Left forelimb (tissue), 1 donor: ENCODE results near the gene NID1.
"Not testable (repeated sequence)": the region's sequence is repeated elsewhere in the genome, so short reads cannot be mapped to it uniquely, and the experiment has no call there.

ENCODE experiments used
- DNase-seq: peaks from one replicate; pipeline ENCODE4 v3.0.0-alpha.2; 2018; ENCODE audit warnings: low spot score

NID1 gene

DNA sequence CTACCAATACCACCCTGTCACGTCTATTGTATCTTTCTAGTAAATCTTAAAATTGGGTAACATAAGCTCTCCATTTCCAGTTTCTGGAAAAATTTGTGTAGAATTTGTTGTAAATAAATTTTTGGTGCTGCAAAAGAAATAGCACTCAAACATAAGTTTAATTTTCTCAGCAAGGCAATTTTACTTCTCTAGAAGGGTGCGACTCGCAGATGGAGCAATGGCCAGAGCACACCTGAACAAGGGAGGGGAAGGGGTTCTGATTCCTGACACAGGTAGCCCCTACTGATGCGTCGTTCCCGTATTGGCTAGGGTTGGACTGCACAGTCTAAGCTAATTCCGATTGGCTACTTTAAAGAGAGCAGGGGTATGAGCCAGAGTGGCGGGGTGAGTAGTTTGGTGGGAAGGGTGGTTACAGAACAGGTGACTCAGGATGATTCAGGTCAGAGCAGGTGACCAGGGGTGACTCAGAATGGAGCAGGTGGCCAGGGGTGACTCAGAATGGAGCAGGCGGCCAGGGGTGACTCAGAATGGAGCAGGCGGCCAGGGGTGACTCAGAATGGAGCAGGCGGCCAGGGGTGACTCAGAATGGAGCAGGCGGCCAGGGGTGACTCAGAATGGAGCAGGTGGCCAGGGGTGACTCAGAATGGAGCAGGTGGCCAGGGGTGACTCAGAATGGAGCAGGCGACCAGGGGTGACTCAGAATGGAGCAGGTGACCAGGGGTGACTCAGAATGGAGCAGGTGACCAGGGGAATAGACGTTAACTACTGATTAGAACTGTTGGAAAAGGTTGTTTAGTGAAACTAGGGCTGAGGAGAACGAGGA is 32.0 kb upstream of the NID1 start:
- peak; percentile 100 for DNase-seq

GRCh38 chr1:236095705-236096520 is 31.0 kb upstream of the NID1 start:
- DNase-seq: no peak

- no peak for DNase-seq
These were observed 28.0 kb upstream of the NID1 start for GRCh38 chr1:236092899-236093298.

DNA sequence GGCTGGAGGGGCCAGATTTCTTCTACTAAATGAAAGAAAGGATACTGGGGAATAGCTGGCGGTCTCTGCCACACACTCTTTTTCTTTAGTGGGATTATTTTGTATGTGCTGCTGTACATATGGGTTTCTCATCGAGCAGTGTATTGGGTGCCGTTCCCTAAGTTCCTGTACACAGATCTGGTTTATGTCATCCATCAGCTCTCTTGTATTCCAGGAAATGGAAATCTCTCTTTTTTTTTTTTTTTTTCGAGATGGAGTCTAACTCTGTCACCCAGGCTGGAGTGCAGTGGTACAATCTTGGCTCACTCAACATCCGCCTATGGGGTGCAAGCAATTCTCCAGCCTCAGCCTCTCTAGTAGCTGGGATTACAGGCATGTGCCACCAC is 27.0 kb upstream of the NID1 start:
- no peak for DNase-seq

GRCh38 chr1:236090741-236091147 is 25.9 kb upstream of the NID1 start:
- no peak for DNase-seq

DNA sequence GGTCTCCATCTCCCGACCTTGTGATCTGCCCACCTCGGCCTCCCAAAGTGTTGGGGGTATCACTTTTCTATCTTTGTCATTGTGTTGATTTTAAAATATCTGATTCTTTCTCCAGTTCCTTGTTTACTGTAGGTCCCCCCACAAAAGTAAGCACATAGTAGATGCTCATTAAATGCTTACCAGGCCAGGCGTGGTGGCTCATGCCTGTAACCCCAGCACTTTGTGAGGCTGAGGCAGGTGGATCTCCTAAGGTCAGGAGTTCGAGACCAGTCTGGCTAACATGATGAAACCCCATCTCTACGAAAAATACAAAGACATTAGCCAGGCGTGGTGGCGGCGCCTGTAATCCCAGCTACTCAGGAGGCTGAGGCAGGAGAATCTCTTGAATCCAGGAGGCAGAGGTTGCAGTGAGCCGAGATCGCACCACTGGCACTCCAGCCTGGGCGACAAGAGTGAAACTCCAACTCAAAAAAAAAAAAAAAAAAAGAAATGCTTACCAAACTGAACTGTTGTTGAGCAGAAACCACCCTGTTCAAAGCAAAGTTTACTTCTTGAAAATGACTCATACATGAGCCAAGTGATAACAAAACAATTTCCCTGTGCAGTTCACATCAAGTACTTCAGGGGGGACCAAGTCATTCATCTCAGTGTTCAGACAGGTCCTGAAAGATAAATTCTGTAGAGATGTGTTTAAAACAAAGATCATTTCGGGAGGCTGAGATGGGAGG is 24.3 kb upstream of the NID1 start:
- DNase-seq: no peak

- no peak for DNase-seq
These were observed 21.6 kb upstream of the NID1 start for GRCh38 chr1:236086537-236086936.

- no peak for DNase-seq
These were observed 20.8 kb upstream of the NID1 start for GRCh38 chr1:236085545-236086159.

GRCh38 chr1:236084386-236084730 is 19.5 kb upstream of the NID1 start:
- no peak for DNase-seq

DNA sequence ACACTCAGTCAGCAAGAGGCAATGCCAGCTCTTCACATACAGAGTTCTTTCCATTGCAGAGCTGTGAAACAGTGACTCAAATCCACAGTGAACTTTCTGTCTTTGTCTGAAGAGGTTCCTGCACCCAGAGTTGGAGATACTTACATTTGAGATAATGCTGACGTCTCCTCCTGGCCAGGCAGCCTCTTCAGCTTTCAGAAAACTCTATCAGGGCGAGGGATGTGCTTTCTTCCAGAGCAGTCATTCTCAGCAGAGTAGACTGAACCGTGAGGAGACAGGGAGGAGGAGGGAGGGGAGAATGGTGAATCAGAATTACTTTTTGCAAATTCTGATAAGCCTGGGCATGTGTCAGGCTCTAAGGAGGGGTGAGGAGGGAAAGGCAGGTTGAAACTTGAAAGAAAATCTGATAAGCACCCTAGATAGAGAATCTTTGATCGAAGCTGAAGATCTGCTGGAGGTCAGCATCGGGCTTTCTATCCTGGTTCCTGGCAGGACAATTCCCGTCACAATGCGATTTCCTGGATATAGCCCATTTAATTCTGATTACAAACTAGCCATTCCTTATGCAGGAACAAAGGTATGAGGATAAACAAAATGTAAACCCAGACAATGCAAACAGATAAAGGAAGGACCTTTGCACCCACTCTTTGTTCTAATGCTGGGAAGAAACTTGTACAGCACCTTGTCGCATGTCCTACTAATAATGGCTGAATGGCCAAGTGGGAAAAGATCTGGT is 18.9 kb upstream of the NID1 start:
- DNase-seq: no peak

DNA sequence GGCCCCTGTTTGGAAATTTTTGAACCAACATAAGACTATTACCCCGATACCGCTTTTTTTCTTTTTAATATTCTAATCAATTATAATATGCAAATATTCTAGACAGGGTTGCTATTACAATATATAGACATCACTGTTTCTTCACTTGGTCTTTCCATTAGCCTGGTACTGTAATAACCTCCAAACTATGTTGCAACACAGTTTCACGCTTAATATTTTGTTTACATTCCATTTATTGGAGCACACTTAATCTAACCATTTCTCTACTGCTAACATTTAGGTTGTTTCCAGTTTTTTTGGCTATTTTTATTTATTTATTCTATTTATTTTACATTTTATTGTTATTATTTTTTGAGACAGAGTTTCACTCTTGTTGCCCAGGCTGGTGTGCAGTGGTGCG is 17.6 kb upstream of the NID1 start:
- no peak for DNase-seq

GRCh38 chr1:236081546-236082227 is 16.8 kb upstream of the NID1 start:
- DNase-seq: no peak

DNA sequence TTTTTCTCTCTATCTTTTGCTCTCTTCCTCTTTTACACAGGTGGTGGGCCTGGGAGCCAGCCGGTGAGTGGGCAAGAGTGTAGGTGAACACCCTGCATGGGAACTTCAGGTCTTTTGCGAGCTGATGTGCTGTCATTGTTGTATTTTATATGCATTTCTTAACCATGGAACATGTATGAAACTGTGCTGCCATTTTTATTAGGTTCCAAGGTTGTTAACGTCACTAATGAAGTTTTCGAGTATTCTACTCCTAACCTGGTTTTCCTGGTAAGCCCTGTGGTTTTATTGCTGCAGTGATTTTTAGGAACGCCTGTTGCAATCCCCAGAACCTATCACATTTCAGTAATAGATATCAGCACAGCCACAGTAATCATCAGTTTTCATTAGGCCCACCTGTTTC is 14.8 kb upstream of the NID1 start:
- no peak for DNase-seq

DNA sequence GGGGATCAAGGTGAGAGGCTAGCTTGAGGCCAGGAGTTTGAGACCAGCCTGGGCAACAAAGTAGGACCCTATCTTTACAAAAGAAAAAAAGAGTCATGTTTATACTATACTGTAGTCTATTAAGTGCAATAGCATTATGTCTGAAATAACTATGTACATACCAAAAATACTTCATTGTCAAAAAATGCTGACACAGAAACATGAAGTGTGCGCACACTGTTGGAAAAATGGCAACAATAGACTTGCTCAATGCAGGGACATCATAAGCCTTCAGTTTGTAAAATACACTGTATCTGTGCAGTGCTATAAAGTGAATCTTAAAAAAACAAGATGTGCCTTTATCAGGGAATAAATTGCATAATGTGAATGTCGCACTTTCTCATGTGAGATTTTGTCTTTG is 14.1 kb upstream of the NID1 start:
- DNase-seq: no peak

DNA sequence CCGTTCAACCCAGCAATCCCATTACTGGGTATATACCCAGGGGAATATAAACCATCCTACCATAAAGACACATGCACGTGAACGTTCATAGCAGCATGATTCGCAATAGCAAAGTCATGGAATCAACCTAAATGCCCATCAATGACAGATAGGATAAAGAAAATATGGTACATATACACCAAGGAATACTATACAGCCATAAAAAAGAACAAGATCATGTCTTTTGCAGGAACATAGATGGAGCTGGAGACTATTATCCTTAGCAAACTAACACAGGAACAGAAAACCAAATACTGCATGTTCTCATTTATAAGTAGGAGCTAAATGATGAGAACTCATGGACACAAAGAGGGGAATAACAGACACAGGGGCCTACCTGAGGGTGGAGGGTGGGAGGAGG is 13.2 kb upstream of the NID1 start:
- DNase-seq: not testable (repeated sequence)

DNA sequence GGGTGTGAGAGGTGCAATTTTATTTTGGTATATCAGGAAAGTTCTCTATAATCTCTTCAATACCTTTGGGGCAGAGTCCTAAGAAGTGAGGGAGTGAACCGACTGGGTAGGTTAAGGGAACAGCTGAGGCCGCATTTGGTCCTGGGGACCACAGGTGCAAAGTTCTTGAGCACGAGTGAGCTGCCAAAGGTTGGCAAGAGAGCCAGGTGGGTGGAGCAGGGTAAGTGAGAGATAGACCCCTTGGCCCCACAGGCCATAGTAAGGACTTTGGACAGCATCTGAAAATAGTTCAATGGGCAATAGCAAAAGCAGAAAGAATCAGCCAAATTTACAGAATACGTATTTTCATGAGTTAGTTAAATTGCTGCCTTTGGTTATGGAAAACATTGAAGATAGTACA is 11.0 kb upstream of the NID1 start:
- DNase-seq: no peak

DNA sequence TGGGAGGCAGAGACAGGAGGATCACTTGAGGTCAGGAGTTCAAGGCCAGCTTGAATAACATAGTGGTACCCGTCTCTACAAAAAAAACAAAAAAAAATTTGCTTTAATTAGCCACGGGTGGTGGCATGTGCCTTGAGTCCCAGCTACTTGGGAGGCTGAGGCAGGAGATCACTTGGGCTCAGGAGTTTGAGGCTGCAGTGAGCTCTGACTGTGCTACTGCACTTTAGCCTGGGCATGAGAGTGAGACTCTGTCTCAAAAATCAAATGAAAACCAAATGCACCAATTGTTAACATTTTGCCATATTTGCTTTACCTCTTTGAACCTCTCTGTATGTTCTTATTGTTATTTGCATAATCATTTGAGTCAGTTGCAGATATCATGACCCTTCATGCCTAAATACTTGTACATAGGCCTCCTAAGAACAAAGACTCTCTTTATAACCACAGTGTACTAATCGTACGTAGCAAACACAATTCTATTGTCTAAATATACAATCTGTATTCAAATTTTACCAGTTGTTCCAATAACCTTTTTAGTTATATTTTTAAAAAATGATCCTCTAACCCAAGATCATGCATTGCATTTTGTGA is 8.5 kb upstream of the NID1 start:
- no peak for DNase-seq

DNA sequence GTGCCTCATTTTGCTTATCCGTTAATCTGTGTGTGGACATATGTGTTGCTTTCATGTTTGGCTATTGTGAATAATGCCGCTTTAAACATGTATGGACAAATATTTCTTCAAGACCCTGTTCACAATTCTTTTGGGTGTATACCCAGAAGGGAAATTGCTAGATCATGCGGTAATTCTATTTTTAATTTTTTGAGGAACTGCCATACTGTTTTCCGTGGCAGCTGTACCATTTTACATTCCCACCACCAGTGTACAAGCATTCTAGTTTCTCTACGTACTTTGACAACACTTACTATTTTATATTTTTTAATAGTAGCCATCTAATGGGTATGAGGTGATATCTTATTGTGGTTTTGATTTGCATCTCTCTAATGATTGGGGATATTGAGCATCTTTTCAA is 7.1 kb upstream of the NID1 start:
- no peak for DNase-seq

DNA sequence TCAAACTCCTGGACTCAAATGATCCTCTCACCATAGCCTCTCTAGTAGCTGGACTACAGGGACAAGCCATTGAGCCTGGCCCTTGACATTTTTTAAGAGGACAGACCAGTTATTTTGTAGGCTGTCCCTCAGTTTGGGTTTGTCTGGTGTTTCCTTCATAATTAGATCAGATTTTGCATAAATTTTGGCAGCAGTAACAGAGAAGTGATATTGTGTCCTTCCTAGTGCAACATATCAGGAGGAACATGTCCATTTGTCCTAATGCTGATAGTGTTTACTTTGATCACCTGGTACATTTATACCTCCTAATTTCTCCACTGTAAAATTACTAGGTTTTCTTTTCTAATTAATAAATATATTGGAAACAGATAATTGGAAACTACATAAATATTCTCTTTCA is 5.9 kb upstream of the NID1 start:
- DNase-seq: no peak

DNA sequence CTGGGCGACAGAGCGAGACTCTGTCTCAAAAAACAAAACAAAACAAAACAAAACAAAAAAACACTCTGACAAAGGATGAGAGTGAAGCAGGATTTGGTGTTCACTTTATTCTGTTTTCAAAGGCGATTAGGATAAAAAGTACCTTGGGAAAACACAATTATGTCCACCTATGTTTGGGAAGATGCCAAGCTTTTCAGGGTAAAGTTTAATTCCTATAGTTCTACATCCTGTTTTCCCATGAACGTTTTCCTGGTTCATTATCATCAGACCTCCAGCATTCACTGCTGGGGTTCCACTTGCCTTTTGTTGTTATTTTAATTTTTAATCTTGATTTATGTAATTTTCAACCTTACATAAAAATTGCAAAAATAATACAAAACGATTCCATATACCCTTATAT is 4.9 kb upstream of the NID1 start:
- no peak for DNase-seq
